Progenitor cell of endocrine pancreas (in vitro differentiated cells): ENCODE measurements around the gene PRDM1. TPM values are rescaled to one million over a fixed set of nuclear protein-coding genes. Genes with fewer than 3 reads are reported as not detected.

Experiments used
- DNase-seq: peaks from one replicate; pipeline ENCODE4 v3.0.0; 2021; ENCODE audit warnings: low spot score; ENCODE audit not compliant: unreplicated experiment
- H3K27ac Mint-ChIP-seq: 2 replicates; pipeline ENCODE4 v1.8.0; 2021; ENCODE audit warnings: mild to moderate bottlenecking, moderate library complexity, mixed read lengths
- H3K27me3 Mint-ChIP-seq: 2 replicates; pipeline ENCODE4 v1.8.0; 2021; ENCODE audit warnings: mixed read lengths
- H3K36me3 Mint-ChIP-seq: 2 replicates; pipeline ENCODE4 v1.8.0; 2022; ENCODE audit warnings: mixed read lengths; ENCODE audit not compliant: insufficient read depth
- H3K4me1 Mint-ChIP-seq: 2 replicates; pipeline ENCODE4 v1.8.0; 2021; ENCODE audit warnings: low read depth, mixed read lengths
- H3K4me3 Mint-ChIP-seq: 2 replicates; pipeline ENCODE4 v1.8.0; 2021; ENCODE audit warnings: low read depth, mild to moderate bottlenecking, moderate library complexity, mixed read lengths
- H3K9me3 Mint-ChIP-seq: 2 replicates; pipeline ENCODE4 v1.8.0; 2021; ENCODE audit warnings: low read depth, mixed read lengths
- CTCF ChIP-seq: fragments of 200-600 bp; sonication (generic); IDR thresholded peaks from one replicate; pipeline ENCODE4 v1.5.0; 2021; ENCODE audit warnings: antibody characterized with exemption, mild to moderate bottlenecking; ENCODE audit not compliant: unreplicated experiment
- total RNA-seq: library from RNA; stranded (reverse); gene quantifications from 2 replicates; pipeline ENCODE4 v1.2.1, GENCODE V29; 2021

Gene PRDM1
- total RNA-seq, 1 donor from 2014 or later, result 4.3 TPM

GRCh38 chr6:106094964-106095335 is 8.8 kb downstream of the PRDM1 start:
- no peak for TF ChIP-seq CTCF
- no peaks in the 10 kb centered on the region for H3K9me3 Mint-ChIP-seq
- H3K36me3 Mint-ChIP-seq, result no peaks in the 10 kb centered on the region
- peaks cover 11% of the 10 kb centered on the region for H3K27me3 Mint-ChIP-seq
- H3K4me3 Mint-ChIP-seq, result no peak overlapping the region
- DNase-seq, result no peak
- peaks cover 26% of the 10 kb centered on the region for H3K4me1 Mint-ChIP-seq
- no peak overlapping the region for H3K27ac Mint-ChIP-seq

GRCh38 chr6:106097411-106098231 is 11.5 kb downstream of the PRDM1 start:
- Mint-ChIP-seq H3K27ac (no peak overlapping the region), H3K4me3 (peak overlapping the region; percentile 44), H3K9me3 (no peaks in the 10 kb centered on the region), H3K36me3 (no peaks in the 10 kb centered on the region), H3K27me3 (peaks cover 27% of the 10 kb centered on the region), H3K4me1 (peaks cover 26% of the 10 kb centered on the region)
- no peak for DNase-seq
- TF ChIP-seq CTCF, result no peak

- Mint-ChIP-seq H3K27me3 (peaks cover 27% of the 10 kb centered on the region), H3K4me1 (peaks cover 34% of the 10 kb centered on the region), H3K4me3 (peak overlapping the region; percentile 44), H3K36me3 (no peaks in the 10 kb centered on the region), H3K9me3 (no peaks in the 10 kb centered on the region), H3K27ac (peak overlapping the region; percentile 83)
- TF ChIP-seq CTCF, result no peak
- DNase-seq, result no peak
Observed at GRCh38 chr6:106098383-106099234, 12.5 kb downstream of the PRDM1 start.

GRCh38 chr6:106099235-106099537 is 13.1 kb downstream of the PRDM1 start:
- DNase-seq, result no peak
- Mint-ChIP-seq H3K4me1 (peaks cover 36% of the 10 kb centered on the region), H3K27ac (no peak overlapping the region), H3K9me3 (no peaks in the 10 kb centered on the region), H3K27me3 (peaks cover 27% of the 10 kb centered on the region), H3K36me3 (no peaks in the 10 kb centered on the region), H3K4me3 (no peak overlapping the region)
- TF ChIP-seq CTCF, result no peak

GRCh38 chr6:106100755-106101154 is 14.6 kb downstream of the PRDM1 start:
- no peak overlapping the region for H3K4me3 Mint-ChIP-seq
- DNase-seq, result no peak
- no peak for TF ChIP-seq CTCF
- no peak overlapping the region for H3K27ac Mint-ChIP-seq
- H3K9me3 Mint-ChIP-seq, result no peaks in the 10 kb centered on the region
- no peaks in the 10 kb centered on the region for H3K36me3 Mint-ChIP-seq
- H3K27me3 Mint-ChIP-seq, result peaks cover 27% of the 10 kb centered on the region
- H3K4me1 Mint-ChIP-seq, result peaks cover 36% of the 10 kb centered on the region
